GM18526 (cell line): ENCODE measurements around the gene BAIAP2.

Experiments
- POLR2A ChIP-seq: IDR thresholded peaks from 3 replicates; pipeline ENCODE4 v1.6.1; 2011; ENCODE audit not compliant: insufficient read length; ENCODE audit errors: extremely low read depth

The BAIAP2 gene

DNA sequence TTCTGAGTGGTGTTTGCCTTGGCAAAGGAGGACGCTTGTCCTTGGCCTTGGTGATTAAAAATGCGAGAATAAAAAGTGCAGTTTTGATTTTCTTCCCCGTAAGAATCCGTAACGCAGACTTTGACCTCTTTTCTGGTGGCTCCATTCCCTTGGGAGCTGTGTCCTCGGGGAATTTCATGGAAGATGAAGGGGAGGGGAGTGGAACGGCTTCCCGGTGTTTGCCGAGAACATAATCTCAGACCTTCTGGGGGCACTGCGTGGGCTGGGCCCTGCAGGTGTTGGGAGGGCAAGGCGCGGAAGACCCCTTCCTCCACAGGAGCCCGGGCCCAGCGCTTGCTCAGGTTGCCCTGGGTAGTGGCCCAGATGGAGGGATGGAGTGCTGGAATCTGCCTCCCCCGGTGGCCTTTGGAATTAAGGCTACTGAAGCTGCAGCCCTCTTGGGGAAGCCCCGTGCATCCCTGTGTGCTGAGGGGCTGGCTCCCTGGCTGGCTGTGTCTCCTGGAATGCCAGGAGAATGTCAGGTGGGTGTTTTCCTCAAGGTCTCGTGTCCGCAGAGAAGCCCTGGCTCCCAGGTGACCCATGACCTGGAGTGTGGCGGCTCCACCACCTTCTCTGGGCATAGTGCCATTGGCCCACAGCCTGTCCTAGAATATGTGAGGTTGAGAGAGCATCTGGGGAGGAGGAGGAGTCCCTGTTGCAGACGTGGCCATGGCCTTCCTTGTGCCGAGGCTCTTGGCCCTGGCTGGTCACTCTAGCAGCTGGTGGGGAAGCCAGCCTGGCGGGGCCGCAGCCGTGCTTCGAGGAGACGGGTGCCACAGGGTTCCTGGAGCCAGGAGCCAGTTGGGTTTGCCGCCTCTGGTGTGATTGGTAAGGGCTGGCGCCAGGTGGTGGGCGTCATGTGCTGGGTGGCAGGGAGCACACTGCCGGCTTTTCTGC lies 3.1 kb downstream of the BAIAP2 start:
- no peak for TF ChIP-seq POLR2A

DNA sequence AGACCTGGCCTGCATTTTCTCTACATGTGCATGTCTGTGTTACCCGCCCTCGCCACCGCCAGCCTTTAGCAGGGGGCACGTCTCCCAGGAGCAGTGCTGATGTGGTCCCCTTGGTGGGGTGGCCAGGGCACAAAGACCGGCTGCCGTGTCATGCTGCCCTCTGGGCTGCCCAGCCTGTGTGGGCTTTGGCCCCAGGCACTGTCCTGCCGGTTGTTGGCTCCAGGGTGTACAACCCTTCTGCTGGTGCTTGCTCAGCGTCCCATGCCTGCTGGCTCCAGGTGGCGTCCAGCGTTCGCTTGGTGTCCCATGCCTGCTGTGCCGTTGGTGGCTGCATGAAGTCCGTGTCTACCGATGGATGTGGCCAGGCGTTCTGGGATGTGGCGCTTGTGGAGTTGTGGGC lies 4.1 kb downstream of the BAIAP2 start:
- TF ChIP-seq POLR2A: no peak

DNA sequence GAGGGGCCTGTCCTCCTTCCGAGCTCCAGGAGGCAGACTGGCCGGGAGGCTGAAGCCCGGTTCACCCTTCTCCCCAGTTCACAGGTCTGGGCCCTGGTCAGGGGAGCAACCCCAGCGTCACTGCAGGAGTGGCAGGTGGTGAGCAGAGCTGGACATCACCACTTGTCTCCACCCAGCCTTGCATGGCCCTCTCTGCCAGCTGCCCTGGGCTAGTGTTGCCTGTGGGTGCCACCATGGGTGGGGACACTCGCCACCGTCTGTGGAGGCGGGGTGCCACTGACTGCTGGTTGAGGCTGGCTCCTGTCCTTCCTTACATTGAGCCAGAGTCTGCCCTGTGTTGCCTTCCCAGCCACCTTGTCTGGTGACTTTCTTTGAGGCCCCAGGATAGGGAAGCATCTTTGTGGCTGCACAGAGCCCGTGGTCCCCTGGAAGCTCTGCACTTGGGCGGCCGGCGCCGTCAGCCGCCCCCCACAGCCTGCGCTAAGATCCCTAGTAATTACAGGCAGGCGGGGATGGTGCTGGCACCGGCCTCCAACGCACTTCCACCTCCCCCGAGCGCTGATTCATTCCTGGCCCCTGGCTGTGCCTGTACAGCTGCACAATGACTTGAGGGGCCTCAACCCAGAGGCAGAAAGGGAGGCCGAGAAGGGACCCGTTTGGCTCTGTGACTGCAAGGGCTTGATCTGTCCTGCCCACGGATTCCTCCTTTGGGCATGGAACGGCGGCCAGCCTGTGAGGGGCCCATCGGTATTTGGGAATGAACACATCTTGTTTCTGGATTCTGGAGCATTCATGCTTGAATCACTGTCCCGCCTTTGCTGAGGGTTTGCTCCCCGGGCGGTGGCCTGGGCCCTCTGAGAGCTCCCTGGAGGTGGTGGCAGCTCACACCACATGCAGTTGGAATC lies 5.2 kb downstream of the BAIAP2 start:
- TF ChIP-seq POLR2A: no peak

- TF ChIP-seq POLR2A: no peak
Measured at GRCh38 chr17:81040791-81041337, 5.9 kb downstream of the BAIAP2 start.

DNA sequence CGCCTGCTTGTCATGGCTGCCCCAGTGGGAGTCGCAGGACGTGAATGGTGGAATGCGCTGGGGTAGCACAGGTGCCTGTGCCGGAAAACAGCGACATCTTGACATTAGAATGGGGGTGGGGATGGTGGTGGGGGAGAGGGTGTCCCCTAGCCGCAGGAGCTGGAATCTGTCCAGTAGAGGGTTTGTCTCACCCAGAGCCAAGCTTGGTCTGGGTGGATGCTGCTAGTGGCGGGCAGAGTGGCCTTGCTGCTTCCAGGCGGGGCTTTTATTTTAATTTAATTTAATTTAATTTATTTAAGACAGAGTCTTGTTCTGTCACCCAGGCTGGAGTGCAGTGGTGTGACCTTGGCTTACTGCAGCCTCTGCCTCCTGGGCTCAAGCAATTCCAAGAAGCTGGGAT lies 7.7 kb downstream of the BAIAP2 start:
- no peak for TF ChIP-seq POLR2A

DNA sequence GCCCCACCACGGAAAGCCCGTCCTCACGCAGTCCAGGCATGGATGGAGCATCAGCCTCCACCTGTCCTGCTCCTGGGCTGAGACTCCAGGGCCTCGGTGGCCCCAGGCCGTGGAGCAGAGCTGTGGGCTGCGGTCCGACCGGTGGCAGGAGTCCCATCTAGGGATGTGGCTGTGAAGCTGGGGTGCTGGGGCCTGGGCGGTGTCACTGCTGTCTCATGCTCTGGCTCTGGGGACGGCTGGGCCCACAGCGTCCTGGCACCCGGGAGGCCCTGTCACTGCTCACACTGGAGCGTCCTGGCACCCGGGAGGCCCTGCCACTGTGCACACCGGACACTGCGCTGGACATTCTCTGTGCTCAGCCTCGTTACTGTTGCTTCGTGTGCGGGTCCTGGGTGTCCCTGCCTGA lies 8.4 kb downstream of the BAIAP2 start:
- no peak for TF ChIP-seq POLR2A

GRCh38 chr17:81043725-81044427 lies 8.9 kb downstream of the BAIAP2 start:
- no peak for TF ChIP-seq POLR2A

DNA sequence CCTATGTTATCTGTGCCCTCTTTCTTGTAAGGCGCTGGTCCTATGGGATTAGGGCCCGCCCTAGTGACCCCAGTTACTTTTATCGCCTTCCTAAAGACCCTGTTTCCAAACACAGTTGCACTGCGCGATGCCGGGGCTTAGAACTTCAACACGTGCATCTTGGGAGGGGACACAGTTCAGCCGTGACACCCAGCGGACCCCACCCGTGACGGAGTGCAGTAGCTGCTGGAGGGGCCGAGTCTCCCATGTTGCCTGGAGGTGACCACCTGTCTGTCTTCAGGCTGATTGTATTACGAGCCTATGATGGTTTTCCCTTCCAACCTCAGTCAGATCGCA lies 9.4 kb downstream of the BAIAP2 start:
- no peak for TF ChIP-seq POLR2A

- TF ChIP-seq POLR2A: no peak
Measured at GRCh38 chr17:81044764-81045589, 10.0 kb downstream of the BAIAP2 start.

DNA sequence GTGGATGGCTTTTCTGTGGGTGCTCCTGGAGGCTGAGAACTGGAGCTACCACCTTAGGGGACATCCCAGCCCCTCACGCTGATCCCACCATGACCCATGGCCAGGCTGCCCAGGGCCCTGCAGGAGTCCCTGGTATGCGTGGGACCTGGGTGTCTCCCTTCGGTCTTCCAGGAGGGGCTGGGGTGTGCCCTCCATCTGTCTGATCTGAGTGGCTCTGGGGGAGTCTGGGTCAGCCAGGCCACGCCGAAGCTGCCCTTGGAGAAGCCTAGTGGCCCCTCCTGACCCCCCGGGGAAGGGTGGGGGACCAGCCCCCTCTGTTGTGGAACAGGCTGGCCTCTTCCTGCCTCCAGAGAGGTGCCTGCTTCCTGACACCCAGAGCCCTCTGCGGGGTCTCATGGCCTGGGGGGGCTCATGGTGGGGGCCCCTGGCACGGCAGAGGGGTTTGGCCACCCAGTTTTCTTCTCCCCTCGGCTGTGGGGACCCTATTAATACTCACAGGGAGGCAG lies 10.7 kb downstream of the BAIAP2 start:
- TF ChIP-seq POLR2A: no peak

- no peak for TF ChIP-seq POLR2A
Measured at GRCh38 chr17:81046132-81046769, 11.3 kb downstream of the BAIAP2 start.

DNA sequence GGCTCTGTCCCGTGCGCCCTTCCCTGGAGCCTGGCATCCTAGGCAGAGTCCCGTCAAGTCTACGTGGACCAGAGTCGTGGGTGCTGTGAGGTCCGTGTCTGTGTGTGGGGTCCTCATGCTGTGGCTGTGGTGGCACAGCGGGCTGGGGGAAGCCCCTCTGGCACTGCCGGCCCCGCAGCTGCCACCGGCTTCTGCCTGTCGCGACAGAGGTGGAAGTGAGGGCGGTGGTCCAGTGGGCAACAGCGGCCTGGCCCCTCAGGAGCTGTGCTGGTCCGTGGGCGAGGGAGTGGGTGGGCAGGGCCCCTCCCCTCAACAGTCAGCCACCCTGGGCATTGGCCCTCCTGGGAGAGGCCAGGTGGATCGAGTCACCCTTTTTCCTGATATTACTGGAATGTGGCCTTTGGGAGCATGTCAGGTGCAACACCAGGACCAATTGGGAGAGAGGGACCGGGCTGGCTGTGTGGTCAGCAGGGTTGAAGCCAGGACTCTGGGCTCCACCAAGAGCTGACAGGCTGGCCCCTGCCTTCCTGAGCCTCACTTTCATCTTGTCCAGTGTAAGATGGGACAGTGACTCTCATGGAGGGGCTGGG lies 11.9 kb downstream of the BAIAP2 start:
- TF ChIP-seq POLR2A: no peak

DNA sequence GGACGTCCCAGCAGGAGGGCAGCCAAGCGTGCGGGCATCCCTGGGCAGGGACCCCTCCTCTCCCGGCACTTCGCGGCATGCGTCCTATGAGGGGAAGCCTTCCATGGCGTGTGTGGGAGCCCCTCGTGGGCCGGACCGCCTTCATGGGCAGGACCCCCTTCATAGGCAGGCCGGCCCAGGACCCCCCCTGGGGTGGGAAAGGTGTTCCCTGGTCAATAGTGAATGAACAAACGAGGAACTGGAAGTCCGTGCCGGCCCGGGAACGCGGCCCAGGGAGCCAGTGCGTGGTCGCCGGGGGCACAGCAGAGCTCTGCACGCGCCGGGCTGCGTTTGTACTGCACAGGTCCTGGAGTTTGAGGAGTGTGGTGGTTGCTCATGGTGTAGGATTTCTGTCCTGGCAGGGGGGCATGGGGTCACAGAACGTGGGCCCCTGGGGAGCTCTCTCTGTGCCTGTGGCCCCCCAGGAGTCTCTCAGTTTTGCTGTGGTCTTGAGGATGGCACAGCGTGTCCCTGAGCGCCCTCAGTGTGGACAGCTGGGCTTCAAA lies 13.9 kb downstream of the BAIAP2 start:
- TF ChIP-seq POLR2A: no peak

GRCh38 chr17:81049372-81049911 lies 14.5 kb downstream of the BAIAP2 start:
- no peak for TF ChIP-seq POLR2A
